ENCODE measurements around the gene P3H3.

DNA sequence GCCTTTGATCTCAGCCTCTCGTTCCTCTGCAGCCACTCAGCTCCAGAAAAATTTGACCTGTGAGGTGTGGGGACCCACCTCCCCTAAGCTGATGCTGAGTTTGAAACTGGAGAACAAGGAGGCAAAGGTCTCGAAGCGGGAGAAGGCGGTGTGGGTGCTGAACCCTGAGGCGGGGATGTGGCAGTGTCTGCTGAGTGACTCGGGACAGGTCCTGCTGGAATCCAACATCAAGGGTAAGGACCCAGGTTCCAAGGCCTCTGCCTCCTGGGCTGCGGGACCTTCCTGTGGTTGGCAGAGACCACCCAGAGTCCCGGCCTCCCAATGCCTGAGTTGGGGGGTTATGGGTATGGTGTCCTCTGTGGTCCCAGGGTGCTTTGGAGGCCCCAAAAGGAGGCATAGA is 11.1 kb upstream of the P3H3 start:
- no peak for TF ChIP-seq CTCF (IDR thresholded peaks at IDR 0.05; ENCODE audit: low read length)
- no peak for TF ChIP-seq EZH2 (optimal IDR thresholded peaks at IDR 0.05; ENCODE audit: low read depth, low read length)
